ENCODE results near the gene HRAS. TPM values are rescaled to one million over a fixed set of nuclear protein-coding genes. Genes with fewer than 3 reads are reported as not detected.

Gene HRAS
- total and polyA plus RNA-seq, 2 donors (not counting 3 experiments of a cell fraction or from before 2014, with no cell fraction given) = 103 to 109 TPM

- H3K36me3 ChIP-seq (ENCODE audit: control insufficient read depth in 2 of 2, extremely low read depth in 1 of 2, insufficient read depth in 2 of 2, low read length in 2 of 2) = peaks cover 0 to 5% of the 10 kb centered on the region in 2 experiments
- intact Hi-C loops (cut with micrococcal nuclease) = no loop called here
- H2AFZ ChIP-seq (ENCODE audit: low read depth, low read length) = no peak overlapping the region
- H3K79me2 ChIP-seq (ENCODE audit: control insufficient read depth, insufficient read depth, low read length) = no peaks in the 10 kb centered on the region
- TF ChIP-seq GATA2 (IDR thresholded peaks at IDR 0.05; ENCODE audit: insufficient read depth, insufficient read length, low read depth, low read length) = no peak
- TF ChIP-seq MYC (IDR thresholded peaks at IDR 0.05; ENCODE audit: low read depth, low read length) = no peak
- TF ChIP-seq CTCF (IDR thresholded peaks at IDR 0.05; ENCODE audit: extremely low read depth in 1 of 2, insufficient read depth in 1 of 2, low read depth in 1 of 2, low read length in 2 of 2) = no peak
- TF ChIP-seq POLR2AphosphoS5 (IDR thresholded peaks at IDR 0.05; ENCODE audit: insufficient read depth, low read depth, low read length) = no peak
- no peak for TF ChIP-seq POLR2A (IDR thresholded peaks at IDR 0.05; ENCODE audit: low read depth, low read length)
- no peak for TF ChIP-seq JUN (IDR thresholded peaks at IDR 0.05; ENCODE audit: borderline replicate concordance, insufficient read depth, insufficient read length, low read depth)
- no peak overlapping the region for H3K27ac ChIP-seq (ENCODE audit: insufficient read depth, low read depth, low read length)
- BruUV-seq (replicated peaks) = no TSS peak
- FAIRE-seq (no peak), DNase-seq (ENCODE audit: low read depth, low spot score) (no peak)
- no peak overlapping the region for H3K4me3 ChIP-seq (replicated peaks in 1 of 3; ENCODE audit: insufficient read depth in 1 of 3, low read depth in 1 of 3, low read length in 3 of 3)
- H3K9me3 ChIP-seq (replicated peaks; ENCODE audit: control insufficient read depth, insufficient read depth, low read length) = no peaks in the 10 kb centered on the region
- no peaks in the 10 kb centered on the region for H4K20me1 ChIP-seq (replicated peaks; ENCODE audit: control insufficient read depth, extremely low read depth, insufficient read depth, low read length)
- no peak overlapping the region for H3K4me2 ChIP-seq (ENCODE audit: insufficient read depth, low read length)
- no peaks in the 10 kb centered on the region for H3K27me3 ChIP-seq (ENCODE audit: control insufficient read depth in 2 of 2, insufficient read depth in 2 of 2, low read length in 2 of 2)
- CTCF ChIA-PET = no interaction called here
- H3K9ac ChIP-seq (replicated peaks; ENCODE audit: extremely low read depth, insufficient read depth, low read length) = no peak overlapping the region
- dilution Hi-C loops (cut with MboI; ENCODE audit: extremely low pct_ligation_motif_present, low sequenced_read_pairs) = no loop called here
- POLR2A ChIA-PET = no interaction called here
- no peaks in the 10 kb centered on the region for H3K9me1 ChIP-seq (replicated peaks; ENCODE audit: control insufficient read depth, extremely low read depth, insufficient read depth, low read length)
- no peaks in the 10 kb centered on the region for H3K4me1 ChIP-seq (ENCODE audit: control insufficient read depth, extremely low read depth, insufficient read depth, low read length)
These were observed 9.2 kb downstream of the HRAS start for GRCh38 chr11:526192-526591.

- POLR2A ChIA-PET = no interaction called here
- no peak for FAIRE-seq
These were observed 14.1 kb downstream of the HRAS start for GRCh38 chr11:521177-521688.

More at GRCh38 chr11:521177-521688, 14.1 kb downstream of the HRAS start:
- H3K9me3 ChIP-seq (replicated peaks; ENCODE audit: control insufficient read depth, insufficient read depth, low read length) = no peaks in the 10 kb centered on the region
- no peaks in the 10 kb centered on the region for H3K9me1 ChIP-seq (replicated peaks; ENCODE audit: control insufficient read depth, extremely low read depth, insufficient read depth, low read length)
- no peak overlapping the region for H3K27ac ChIP-seq (ENCODE audit: insufficient read depth, low read depth, low read length)
- intact Hi-C loops (cut with micrococcal nuclease) = no loop called here
- no peak overlapping the region for H3K9ac ChIP-seq (replicated peaks; ENCODE audit: extremely low read depth, insufficient read depth, low read length)
- CTCF ChIA-PET = interaction anchor here (1.2 kb wide), 1 partner anchor 81 kb away, joined by 4 read pairs; no protein-coding TSS in a partner anchor
- TF ChIP-seq JUN (IDR thresholded peaks at IDR 0.05; ENCODE audit: borderline replicate concordance, insufficient read depth, insufficient read length, low read depth) (no peak), MAX (IDR thresholded peaks at IDR 0.05; ENCODE audit: insufficient read depth, insufficient read length) (no peak), POLR2AphosphoS5 (IDR thresholded peaks at IDR 0.05; ENCODE audit: insufficient read depth, low read depth, low read length) (no peak), GATA2 (IDR thresholded peaks at IDR 0.05; ENCODE audit: insufficient read depth, insufficient read length, low read depth, low read length) (no peak), FOS (IDR thresholded peaks at IDR 0.05; ENCODE audit: borderline replicate concordance, insufficient read depth, low read length) (no peak), MYC (IDR thresholded peaks at IDR 0.05; ENCODE audit: low read depth, low read length) (no peak), CTCF (IDR thresholded peaks at IDR 0.05; ENCODE audit: extremely low read depth in 1 of 2, insufficient read depth in 1 of 2, low read depth in 1 of 2, low read length in 2 of 2) (no peak), POLR2A (IDR thresholded peaks at IDR 0.05; ENCODE audit: low read depth, low read length) (no peak), EZH2 (IDR thresholded peaks at IDR 0.05; ENCODE audit: borderline replicate concordance, low read depth, low read length, severe bottlenecking) (no peak)
- no peak overlapping the region for H3K4me2 ChIP-seq (ENCODE audit: insufficient read depth, low read length)
- peaks cover 3% of the 10 kb centered on the region for H3K4me1 ChIP-seq (ENCODE audit: control insufficient read depth, extremely low read depth, insufficient read depth, low read length)
- dilution Hi-C loops (cut with MboI; ENCODE audit: extremely low pct_ligation_motif_present, low sequenced_read_pairs) = no loop called here
- no TSS peak for BruUV-seq (replicated peaks)
- H2AFZ ChIP-seq (ENCODE audit: low read depth, low read length) = no peak overlapping the region
- no peaks in the 10 kb centered on the region for H3K36me3 ChIP-seq (ENCODE audit: control insufficient read depth in 2 of 2, extremely low read depth in 1 of 2, insufficient read depth in 2 of 2, low read length in 2 of 2)
- H3K4me3 ChIP-seq (replicated peaks in 1 of 3; ENCODE audit: insufficient read depth in 1 of 3, low read depth in 1 of 3, low read length in 3 of 3) = no peak overlapping the region
- no peaks in the 10 kb centered on the region for H4K20me1 ChIP-seq (replicated peaks; ENCODE audit: control insufficient read depth, extremely low read depth, insufficient read depth, low read length)
- DNase-seq (ENCODE audit: low read depth, low spot score) = no peak
- H3K27me3 ChIP-seq (ENCODE audit: control insufficient read depth in 2 of 2, insufficient read depth in 2 of 2, low read length in 2 of 2) = no peaks in the 10 kb centered on the region
- no peaks in the 10 kb centered on the region for H3K79me2 ChIP-seq (ENCODE audit: control insufficient read depth, insufficient read depth, low read length)

All from endothelial cell of umbilical vein (primary cell).